Coronary artery (tissue), 2 donors: ENCODE data around the gene ZNF850.

Experiments used
- DNase-seq: peaks from one replicate; pipeline ENCODE4 v3.0.0-alpha.2; 2017; ENCODE audit warnings: low spot score
- H3K27ac ChIP-seq, 2 donors: fragments of 200-600 bp; sonication (generic); one replicate each; pipeline ENCODE4 v1.5.1; 2016 to 2019
- H3K4me3 ChIP-seq: fragments of 200-600 bp; sonication (generic); 2 replicates; pipeline ENCODE4 v1.5.1; 2016; ENCODE audit warnings: mild to moderate bottlenecking, moderate library complexity
- TF ChIP-seq, protein P1 (sequence below): fragments of 200-600 bp; sonication (generic); IDR thresholded peaks from one replicate; pipeline ENCODE4 v1.5.1; 2019; ENCODE audit warnings: antibody characterized with exemption

Gene ZNF850

DNA sequence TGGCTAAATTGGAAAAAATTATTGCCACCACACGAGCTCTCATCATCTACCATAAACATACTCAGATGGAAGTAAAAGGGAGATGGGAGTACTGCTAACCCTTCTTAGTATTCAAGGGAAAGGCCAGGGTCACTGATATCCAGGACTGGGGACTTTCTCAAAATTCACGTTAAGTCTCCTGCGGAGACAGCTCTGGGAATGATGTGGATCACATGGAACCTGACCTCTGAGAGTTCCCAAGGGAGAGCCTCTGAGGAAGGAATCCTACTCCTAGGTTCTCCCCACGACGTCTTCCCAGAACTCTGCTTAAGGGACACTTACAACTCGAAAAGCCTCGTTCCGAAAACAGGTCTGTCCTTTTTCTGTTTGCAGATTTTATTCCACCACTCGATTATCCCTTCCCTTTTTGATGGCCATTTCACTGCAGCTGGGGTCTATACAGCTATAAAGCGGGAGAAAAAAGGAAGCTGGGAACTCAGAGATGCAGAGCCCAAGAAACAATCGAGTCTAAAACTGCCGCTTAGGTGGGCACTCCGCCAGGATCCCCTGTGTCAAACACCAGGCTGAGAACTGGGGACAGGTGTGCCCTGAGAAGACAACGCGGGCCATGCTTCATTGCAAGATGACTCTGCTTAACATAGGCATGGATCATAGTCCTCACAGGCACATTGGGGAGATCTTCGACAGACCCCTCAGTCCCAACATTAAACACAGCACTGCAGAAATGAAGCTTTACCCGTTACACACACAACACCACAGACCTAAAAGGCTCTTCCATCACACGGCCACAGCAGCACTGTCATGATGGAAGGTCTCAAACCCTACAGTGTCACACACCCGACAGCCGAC is 86.0 kb downstream of the ZNF850 start:
- peak overlapping the region; percentile 76 to 81 for H3K27ac ChIP-seq
- no peak for DNase-seq
- TF ChIP-seq, protein P1, sequence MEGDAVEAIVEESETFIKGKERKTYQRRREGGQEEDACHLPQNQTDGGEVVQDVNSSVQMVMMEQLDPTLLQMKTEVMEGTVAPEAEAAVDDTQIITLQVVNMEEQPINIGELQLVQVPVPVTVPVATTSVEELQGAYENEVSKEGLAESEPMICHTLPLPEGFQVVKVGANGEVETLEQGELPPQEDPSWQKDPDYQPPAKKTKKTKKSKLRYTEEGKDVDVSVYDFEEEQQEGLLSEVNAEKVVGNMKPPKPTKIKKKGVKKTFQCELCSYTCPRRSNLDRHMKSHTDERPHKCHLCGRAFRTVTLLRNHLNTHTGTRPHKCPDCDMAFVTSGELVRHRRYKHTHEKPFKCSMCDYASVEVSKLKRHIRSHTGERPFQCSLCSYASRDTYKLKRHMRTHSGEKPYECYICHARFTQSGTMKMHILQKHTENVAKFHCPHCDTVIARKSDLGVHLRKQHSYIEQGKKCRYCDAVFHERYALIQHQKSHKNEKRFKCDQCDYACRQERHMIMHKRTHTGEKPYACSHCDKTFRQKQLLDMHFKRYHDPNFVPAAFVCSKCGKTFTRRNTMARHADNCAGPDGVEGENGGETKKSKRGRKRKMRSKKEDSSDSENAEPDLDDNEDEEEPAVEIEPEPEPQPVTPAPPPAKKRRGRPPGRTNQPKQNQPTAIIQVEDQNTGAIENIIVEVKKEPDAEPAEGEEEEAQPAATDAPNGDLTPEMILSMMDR: no peak
- peak overlapping the region; percentile 88 for H3K4me3 ChIP-seq

DNA sequence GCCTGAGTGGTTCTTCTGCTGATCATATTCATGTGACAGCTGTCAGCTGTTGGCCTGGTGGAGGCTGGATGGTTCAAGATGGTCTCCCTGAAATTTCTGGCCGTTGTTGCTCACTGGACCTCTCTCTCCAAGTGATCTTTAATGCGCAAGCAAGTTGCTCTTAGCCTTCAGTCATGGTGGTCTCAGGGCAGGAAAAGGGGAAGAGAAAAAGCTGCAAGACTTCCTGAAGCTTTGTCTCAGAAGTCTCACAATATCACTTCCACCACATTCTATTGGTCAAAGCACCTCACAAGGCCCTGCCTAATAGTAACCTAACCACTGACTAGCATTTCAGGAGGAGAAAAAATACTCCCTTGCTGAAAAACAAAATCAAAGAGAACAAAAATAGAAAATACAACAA is 86.8 kb downstream of the ZNF850 start:
- no peak for DNase-seq
- Histone ChIP-seq H3K4me3 (no peak overlapping the region), H3K27ac (no peak overlapping the region)
- TF ChIP-seq, protein P1: no peak

DNA sequence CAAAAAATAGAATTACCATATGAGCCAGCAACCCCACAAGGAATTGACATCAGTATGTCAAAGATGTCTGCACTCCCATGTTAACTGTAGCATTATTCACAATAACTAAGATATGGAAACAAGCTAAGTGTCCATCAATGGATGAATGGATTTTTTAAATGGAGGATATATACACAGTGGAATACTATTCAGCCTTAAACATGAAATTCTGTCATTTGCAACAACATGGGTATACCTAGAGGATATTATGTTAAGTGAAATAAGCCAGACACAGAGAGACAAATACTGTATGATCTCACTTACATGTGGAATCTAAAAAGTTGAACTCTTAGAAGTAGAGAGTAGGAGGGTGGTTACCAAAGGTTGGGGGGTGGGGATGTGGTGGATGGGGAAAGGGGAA is 93.2 kb downstream of the ZNF850 start:
- TF ChIP-seq, protein P1: no peak
- DNase-seq: no peak
- no peak overlapping the region for H3K27ac ChIP-seq
- H3K4me3 ChIP-seq: no peak overlapping the region

DNA sequence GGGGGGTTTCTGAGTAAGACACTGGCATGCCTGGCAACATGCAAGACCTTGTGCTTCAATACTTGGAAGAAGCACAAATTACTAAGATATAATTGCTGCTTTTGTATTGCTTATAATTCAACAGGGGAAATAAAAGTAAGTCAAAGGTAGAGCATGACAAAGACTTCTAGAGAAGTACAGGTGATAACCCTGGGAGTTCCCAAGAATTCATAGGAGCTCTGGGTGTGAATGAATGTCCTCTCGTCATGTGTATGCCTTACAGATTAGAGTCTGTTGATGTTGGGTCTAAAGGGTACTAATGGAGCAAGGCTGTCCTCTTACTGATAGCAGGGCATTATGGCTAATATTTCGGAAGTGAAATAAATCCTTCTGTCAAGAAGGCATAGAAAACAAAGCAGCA is 98.4 kb downstream of the ZNF850 start:
- Histone ChIP-seq H3K27ac (no peak overlapping the region), H3K4me3 (no peak overlapping the region)
- TF ChIP-seq, protein P1: no peak
- no peak for DNase-seq

DNA sequence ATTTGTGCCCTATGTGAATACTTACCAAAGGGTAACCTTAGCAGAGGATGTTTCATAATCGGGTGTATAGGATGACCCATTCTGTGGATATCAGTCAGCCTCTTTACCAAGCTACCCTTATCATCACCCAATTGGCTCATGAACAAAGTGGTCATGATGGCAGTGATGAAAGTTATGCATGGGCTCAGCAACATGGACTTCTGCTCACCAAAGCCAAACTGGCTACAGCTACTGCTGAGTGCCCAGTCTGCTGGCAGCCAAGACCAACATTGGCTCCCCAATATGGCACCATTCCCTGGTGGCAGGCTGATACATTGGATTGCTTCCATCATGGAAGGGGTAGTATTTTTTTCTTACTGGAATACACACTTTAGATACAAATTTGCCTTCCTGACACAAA is 100.2 kb downstream of the ZNF850 start:
- Histone ChIP-seq H3K27ac (no peak overlapping the region), H3K4me3 (no peak overlapping the region)
- DNase-seq: no peak
- TF ChIP-seq, protein P1: no peak

DNA sequence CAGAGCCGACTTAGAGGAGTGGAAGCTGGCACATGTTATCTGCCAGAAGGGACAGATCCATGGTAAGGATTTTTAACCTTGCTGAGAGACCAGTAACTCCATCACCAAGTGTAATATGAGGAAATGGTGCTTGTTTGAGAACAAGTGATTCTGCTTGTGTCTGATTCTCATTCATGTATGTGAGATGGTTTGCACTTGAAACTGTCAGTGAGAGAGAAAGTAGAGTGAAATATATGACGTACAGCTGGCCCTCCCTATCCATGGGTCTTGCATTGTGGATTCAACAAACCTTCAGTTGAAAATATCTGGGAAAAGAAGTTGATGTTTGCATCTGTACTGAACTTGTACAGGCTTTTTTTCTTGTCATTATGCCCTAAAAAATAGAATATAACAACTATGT is 104.0 kb downstream of the ZNF850 start:
- TF ChIP-seq, protein P1: no peak
- peak overlapping the region; percentile 28 for H3K4me3 ChIP-seq
- DNase-seq: no peak
- no peak overlapping the region for H3K27ac ChIP-seq

DNA sequence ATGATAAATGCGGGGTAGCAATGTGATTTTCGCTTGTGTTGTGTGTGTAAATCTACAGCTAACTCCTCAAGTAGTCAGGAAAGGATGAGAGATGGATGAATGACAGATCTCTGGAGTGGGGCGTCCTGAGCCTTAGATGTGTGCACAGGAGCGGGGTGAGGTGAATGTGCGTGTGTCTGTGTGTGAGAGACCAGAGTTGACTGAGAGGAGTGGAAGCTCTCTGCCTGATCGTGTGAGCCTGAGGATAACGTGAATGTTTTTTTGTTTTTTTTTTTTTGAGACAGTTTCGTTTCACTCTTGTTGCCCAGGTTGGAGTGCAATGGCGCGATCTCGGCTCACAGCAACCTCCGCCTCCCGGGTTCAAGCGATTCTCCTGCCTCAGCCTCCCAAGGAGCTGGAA is 106.8 kb downstream of the ZNF850 start:
- TF ChIP-seq, protein P1: no peak
- no peak for DNase-seq
- peak overlapping the region; percentile 90 for H3K4me3 ChIP-seq
- no peak overlapping the region for H3K27ac ChIP-seq
